NCI-H82 treated with DMSO at 0.1 percent for 48 hours (cell line): ENCODE results near the gene DZIP1.

Source experiments
- DNase-seq: peaks from one replicate; lab custom pipeline; 2025; ENCODE audit not compliant: unreplicated experiment; lab: John Stamatoyannopoulos, UW

DZIP1 gene

GRCh38 chr13:95552208-95552538, 92.3 kb downstream of the DZIP1 start:
- no peak for DNase-seq

- no peak for DNase-seq
Measured at GRCh38 chr13:95547531-95548167, 96.9 kb downstream of the DZIP1 start.

GRCh38 chr13:95546919-95547318, 97.6 kb downstream of the DZIP1 start:
- no peak for DNase-seq

- no peak for DNase-seq
Measured at GRCh38 chr13:95544293-95544692, 100.2 kb downstream of the DZIP1 start.

GRCh38 chr13:95541911-95542474, 102.5 kb downstream of the DZIP1 start:
- no peak for DNase-seq

- DNase-seq = no peak
Measured at GRCh38 chr13:95541308-95541707, 103.2 kb downstream of the DZIP1 start.

GRCh38 chr13:95540888-95541287, 103.6 kb downstream of the DZIP1 start:
- no peak for DNase-seq

GRCh38 chr13:95536632-95537241, 107.8 kb downstream of the DZIP1 start:
- DNase-seq = no peak

GRCh38 chr13:95535243-95535642, 109.3 kb downstream of the DZIP1 start:
- no peak for DNase-seq

- DNase-seq = no peak
Measured at GRCh38 chr13:95533545-95534160, 110.9 kb downstream of the DZIP1 start.

GRCh38 chr13:95530178-95530577, 114.3 kb downstream of the DZIP1 start:
- DNase-seq = no peak
